GM21528 (cell line): ENCODE results near the gene ADAD2.

Source experiments
- ATAC-seq: cut with Tn5 transposase; IDR thresholded peaks from one replicate; pipeline ENCODE4 v1.9.1; 2021; ENCODE audit warnings: mild to moderate bottlenecking, moderate library complexity; ENCODE audit not compliant: unreplicated experiment, low FRiP score

ADAD2 gene

DNA sequence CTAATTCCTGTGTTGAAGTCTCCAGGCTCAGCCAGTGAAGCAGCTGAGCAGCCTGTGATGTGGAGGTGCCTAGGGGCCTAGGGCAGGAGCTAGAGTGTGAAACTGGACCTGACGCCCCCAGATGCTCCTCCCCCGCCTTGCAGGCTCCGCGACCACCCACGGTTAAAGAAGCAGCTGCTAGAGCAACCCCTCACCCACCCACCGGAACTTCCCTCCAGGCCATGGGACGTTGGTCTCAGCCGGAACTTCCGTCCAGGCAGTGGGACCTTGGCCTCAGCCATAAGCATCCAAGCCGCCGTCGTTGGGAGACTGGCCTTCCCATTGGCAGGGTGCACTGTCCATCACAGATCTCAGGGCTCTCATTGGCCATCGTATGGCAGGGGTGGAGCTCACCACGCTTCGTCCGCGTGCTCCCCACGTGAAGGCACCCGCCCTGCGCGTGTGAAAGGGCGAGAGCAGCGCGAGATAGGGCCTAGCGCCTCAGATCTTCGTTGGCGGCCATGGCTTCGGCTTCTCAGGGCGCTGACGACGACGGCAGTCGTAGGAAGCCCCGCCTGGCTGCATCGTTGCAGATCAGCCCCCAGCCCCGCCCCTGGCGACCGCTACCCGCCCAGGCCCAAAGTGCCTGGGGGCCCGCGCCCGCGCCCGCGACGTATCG, at the start of gene ADAD2:
TSS of gene ADAD2 (plus strand) at position 427 of the 658 bp plus-strand sequence. CDS start at position 501, 74 bp downstream.
- no peak for ATAC-seq

DNA sequence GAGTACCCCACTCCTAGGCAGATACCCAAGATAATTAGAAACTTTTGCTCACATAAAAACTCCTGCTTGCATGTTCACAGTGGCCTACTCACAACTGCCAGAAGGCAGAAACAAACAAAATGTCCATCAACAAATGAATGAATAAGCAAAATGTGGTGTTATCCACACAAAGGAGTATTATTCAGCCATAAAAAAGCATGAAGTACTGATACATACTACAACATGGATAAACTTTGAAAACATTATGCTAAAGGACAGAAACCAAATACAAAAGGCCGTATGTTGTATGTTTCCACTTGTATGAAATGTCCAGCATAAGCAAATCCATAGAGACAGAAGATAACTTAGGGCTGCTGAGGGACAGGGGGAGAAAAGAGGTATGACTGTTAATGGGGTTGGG, 47.9 kb upstream of the ADAD2 start:
- ATAC-seq = no peak

DNA sequence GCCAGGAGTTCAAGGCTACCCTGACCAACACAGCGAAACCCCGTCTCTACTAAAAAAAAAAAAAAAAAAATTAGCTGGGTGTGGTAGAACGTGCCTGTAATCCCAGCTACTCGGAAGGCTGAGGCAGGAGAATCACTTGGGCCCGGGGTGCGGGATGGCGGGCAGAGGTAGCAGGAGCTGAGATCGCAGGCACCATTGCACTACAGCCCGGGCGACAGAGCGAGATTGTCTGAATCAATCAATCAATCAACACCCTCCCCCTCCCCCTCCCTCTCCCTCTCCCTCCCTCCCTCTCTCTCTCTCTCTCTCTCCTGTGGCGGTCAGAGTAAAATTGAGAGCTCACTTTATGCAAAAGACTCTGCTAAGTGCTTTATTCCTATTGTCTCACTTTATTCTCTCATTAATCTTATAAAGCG, 47.2 kb upstream of the ADAD2 start:
- ATAC-seq = no peak

DNA sequence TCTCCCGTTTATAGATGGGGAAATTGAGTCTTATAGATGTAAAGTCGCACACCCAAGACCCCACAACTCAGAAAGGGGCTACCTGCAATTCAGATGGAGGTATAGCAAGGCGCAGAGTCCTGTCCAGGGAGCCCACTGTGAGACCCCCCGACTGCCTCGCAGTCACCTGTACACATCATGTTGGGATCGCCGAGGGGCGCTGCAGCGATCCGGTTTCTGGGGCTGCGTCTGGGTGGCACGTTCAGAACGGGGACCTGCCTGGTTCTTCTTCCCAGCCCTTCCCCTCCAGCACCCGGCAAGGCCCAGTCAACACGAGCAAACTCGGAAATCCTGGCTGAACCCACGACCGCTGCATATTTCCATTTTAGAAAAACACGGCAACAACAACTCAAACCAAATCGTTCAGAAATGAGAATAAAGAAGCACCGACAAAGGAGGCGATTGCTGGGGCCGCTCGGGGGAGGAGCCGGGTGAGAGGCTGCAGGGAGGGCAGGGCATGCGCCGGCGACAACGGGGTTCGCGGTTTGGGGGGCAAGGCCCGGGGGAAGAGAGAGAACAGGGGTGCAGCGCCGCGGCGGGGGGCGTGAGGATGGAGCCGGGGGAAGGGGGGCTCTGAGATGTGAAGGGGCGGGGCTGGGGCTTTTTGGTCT, 46.6 kb upstream of the ADAD2 start:
- ATAC-seq = no peak

DNA sequence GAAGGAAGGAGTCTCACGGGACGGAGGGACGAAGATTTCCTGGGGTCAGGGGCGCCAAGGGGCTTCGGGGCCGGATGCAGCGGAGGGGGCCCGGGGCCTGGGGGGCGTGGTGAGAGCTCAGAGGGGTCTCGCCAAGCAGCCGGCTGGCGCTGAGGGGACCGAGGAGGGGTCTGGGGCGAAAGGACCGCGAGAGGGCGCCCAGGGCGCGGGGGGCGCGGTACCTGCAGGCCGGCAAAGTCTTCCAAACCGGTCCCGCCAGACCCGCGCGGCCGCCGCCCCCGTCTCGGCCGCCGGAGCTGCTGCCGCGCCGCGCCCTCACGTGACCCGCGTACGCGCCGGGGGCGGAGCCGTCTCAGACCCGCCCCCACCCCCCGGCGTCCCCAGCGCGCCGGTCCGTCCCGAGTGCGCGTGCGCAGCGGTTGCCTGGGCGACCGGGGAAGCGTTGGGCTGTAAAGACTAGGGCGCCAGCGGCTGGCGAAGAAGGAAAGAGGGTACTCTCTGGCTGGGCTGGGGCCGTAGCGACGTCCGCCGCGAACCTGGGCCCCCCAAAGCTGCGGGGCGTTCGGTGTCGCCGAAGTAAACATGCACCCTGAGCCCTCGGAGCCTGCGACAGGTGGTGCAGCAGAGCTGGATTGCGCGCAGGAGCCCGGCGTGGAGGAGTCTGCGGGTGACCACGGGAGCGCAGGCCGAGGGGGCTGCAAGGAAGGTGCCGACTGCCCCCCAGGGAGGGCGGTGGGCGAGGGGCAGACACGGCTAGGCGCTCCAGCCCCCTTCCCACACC, 45.9 kb upstream of the ADAD2 start, which contains the start of the genes DNAAF1 and HSDL1:
TSS of gene DNAAF1 (plus strand) at position 450 of the 781 bp plus-strand sequence. CDS start at position 583, 133 bp downstream.
TSS of gene HSDL1 (minus strand) at position 319 of the 781 bp plus-strand sequence. CDS start 13,856 bp downstream, outside the sequence.
- ATAC-seq = peak; percentile 77

DNA sequence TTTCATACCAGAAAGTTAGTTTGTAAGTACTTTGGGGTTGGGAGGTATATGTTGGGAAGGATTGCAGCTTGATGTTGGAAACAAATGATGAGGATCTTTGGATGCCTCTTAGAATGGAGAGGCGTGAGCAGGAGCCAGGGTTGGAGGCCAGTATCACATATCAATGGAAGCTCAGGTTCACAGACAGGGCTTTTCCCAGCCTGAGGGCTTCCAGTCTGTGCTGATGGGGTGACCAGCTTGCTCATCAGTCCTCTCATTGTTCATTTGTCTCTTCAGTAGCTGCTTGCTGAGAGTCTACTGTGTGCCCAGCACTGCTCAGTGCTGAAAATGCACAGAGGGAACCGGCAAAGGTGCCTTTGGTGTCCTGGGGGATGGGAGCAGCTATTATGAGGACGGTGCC, 40.0 kb upstream of the ADAD2 start:
- no peak for ATAC-seq

DNA sequence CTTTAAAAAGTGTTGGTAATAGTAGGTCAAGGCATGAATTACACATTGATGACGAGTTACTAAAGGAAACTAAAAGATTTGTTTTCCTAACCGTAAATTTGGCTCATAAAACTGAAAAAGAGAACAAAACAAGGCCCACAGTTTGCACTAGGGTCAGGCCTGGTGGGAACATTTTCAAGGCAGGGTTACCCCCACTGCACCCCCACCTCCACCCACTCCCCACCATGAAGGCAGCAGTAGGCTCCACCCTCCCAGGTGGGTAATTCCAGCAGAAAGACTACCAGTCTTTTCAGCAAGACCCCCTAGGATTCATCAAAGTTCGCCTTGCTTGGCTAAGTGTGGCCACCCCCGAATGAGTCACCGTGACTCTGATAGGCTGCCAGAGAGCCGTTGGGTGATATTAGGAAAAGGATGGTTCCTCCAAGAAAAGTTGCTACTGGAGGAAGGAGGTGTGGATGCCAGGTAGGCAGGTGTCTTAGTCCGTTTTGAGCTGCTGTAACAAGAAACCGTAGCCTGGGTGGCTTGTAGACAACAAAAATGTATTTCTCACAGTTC, 37.2 kb upstream of the ADAD2 start:
- no peak for ATAC-seq

- ATAC-seq = no peak
These were observed 35.7 kb upstream of the ADAD2 start for GRCh38 chr16:84155226-84155625.

GRCh38 chr16:84155771-84156170, 35.2 kb upstream of the ADAD2 start:
- no peak for ATAC-seq

GRCh38 chr16:84156342-84156784, 34.6 kb upstream of the ADAD2 start:
- no peak for ATAC-seq

DNA sequence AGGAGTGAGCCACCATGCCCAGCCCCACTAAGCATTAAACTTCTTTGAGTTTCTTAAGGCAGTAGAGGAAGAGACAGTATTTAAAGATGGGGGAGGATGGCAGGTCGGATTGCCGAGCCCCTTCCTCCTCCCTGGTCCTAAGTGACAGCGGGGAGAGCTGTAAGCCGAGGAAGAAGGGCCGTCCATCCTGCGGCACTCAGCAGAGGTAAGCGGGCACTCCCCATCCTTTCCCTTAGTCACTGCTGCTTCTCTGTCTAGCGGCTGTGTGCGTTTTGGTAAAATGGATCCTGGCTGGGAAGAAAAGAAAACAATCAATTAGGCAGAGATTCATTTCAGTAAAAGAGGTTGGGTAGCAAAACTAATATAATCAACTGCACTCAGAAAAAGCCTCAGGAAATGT, 31.9 kb upstream of the ADAD2 start:
- ATAC-seq = no peak

DNA sequence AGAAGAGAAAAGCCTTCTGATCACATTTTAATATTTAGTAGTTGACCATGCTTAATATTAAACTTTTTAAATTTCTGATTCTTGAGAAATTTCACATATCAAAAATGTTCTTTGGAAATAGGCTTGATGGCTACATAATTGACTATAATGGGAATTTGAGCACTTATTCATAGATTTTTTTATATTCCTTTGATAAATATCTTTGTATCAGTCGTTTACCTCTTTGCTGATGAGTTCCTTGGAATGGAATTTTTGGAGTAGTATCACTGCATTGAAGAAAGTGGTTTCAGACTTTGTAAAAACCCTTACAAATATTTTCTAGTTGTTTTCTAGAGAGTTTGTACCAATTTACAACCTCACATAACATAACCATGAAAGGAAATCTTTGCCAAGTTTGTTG, 31.2 kb upstream of the ADAD2 start:
- no peak for ATAC-seq

GRCh38 chr16:84161037-84161436, 29.9 kb upstream of the ADAD2 start:
- ATAC-seq = no peak

GRCh38 chr16:84161801-84162200, 29.2 kb upstream of the ADAD2 start:
- ATAC-seq = no peak

GRCh38 chr16:84165746-84166145, 25.2 kb upstream of the ADAD2 start:
- ATAC-seq = no peak

- ATAC-seq = no peak
These were observed 23.9 kb upstream of the ADAD2 start for GRCh38 chr16:84166796-84167695.

GRCh38 chr16:84169765-84170310, 21.1 kb upstream of the ADAD2 start:
- no peak for ATAC-seq

GRCh38 chr16:84174396-84174795, 16.6 kb upstream of the ADAD2 start:
- ATAC-seq = no peak

DNA sequence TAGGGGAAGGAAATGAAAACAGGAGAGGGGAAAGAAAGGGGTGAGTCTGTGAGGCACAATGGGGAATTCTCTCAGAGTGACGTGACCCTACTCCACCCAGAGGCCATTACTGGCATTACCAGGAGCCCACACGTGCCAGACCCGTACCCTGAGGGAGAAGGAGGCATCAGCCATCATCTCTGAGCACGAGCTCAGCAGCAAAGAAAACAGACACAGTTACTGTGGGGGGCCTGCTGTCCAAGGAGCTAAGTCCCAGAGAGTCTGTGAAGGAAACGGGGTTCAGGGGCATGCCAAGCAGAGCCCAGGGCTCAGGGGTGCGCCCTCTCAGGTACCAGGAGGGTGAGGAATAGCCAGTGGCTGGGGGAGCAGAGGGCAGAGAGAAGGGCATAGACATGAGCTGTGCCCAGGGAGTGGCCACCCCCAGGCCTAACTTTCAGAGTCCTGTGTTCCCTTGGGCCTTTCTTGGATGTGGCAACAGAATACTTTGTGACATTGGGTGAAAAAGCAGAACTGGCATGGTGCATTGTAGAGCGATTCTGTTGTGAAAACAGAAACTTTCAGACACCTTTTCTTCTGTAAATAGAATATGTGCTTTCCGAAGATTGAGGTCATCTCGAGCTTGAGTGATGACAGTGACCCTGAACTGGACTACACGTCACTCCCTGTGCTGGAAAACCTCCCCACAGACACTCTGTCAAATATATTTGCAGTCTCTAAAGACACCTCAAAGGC, 15.4 kb upstream of the ADAD2 start:
- ATAC-seq = no peak
